Measurements from ENCODE around the gene TGM3.

TGM3 gene

GRCh38 chr20:2312876-2313275, 17.1 kb downstream of the TGM3 start:
- no peak for DNase-seq

DNA sequence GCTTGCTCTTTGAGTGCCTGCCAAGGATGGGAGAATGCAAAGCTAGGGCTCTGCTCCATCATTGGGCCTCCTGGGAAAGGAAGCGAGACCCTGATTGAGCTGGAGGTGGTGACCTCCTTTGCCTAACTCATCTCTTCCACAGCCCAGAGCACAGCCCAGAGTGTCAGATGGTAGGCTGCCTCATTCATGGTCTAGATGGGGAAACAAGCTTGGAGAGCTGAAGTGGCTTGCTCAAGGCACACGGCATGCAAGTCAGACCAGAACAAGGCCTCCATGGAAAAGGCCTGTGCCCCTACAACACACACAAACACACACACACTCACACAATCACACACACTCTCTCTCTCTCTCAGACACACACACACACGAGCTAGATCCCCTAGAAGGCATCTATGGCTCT, 17.5 kb downstream of the TGM3 start:
- no peak for DNase-seq

DNA sequence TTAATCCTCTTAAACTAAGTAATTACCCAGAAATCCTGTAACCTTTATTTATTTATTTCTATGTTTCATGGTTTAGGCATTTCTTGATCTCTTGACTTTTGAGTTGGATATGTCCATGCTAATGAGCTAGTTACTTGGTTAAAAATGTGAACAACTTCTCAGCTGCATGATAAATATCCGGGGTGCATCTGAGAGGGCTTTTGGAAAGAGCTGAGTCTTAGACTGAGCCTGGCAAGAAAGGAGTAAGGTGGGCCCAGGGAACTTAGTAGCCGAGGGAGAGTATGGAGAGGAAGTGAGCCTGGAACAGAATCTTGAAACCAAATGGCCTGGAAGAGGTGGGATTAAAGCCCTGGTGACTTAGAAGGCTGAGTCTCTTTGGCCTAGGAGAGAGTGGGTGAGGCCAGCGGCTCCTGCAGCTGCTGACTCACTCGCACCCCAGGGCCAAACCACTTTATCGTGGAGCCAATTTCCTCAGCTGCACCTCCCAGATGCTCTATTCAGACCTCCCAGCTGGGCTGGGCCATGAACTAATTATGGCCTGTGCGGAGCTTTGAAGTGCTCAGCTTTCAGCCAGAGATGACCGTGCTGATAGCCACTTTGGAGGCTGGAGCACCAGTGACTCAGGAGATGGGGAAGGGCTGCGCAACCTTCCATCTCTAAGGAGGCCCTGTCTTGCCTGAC, 19.1 kb downstream of the TGM3 start:
- peak; percentile 26 for DNase-seq

DNA sequence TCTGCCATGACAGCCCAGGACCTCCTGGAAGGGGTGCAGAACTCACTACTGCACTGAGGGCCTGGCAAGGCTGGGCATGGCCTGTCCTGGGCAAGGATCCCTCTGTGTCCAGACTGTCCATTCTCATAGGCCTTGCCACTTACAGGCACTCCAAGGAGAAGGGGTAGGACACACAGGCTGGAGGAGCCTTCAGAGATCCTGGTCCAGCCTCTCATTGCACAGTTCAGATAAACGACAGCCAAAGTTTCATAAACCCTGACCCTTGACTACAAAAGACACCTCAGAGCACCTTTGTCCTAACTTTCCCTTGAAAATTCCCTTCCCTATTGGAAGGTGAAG, 19.6 kb downstream of the TGM3 start:
- no peak for DNase-seq

DNA sequence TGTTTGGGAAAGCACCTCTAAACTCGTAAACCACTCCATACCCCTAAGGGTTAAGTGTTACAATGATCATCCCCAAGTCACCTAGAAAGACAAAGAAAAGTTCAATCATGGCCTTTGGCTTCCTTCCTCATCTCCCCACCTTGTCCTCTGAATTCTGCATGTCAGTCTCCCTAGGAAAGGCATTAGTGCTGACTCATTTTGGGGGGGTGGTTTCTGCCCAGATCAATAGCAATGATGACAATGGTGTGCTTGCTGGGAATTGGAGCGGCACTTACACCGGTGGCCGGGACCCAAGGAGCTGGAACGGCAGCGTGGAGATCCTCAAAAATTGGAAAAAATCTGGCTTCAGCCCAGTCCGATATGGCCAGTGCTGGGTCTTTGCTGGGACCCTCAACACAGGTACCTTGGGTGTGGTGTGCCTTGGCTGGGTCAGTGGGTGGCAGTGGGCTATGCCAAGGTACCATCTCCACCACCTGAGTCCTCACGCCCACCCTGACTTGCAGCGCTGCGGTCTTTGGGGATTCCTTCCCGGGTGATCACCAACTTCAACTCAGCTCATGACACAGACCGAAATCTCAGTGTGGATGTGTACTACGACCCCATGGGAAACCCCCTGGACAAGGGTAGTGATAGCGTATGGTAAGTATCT, 21.2 kb downstream of the TGM3 start:
- DNase-seq: no peak

DNA sequence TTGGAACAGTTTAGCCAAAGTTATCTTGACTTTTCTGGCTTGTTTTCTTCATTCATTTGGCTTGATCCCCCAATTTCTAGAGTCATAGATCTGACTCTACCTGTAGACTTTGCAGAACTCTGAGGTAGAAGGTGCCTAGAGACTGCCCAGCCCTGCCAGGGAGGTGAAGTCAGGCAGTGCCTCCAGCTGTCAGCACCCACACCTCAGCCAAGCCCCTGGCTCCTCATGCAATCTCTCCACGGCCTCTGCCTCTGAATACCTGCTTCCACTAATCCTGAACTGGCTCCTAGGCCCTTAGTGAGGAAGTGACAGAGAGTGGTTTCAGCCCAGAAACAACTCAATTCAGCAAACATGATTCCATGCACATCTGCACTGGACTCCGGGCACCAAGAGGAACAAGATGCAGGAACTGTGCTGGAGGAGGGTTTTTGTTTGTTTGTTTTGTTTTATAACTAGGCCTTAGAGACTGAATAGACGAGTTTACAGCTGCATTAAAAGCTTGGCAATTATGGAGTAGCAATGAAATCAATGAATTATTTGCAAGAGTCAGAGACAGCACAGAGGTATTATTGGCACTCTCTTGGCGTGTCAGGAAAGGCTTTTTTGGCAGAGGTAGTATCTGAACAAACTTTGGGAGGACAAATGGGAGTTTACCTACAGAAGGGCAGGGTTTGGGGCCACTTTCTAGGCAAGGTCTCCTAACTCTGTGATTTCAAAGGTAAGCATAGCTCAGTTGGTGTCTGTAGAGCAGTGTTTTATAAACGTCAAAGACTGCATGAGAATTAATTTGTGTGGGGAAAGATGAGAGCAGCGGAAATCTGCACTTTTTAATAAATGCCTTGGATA, 25.2 kb downstream of the TGM3 start:
- no peak for DNase-seq

GRCh38 chr20:2323051-2323450, 27.2 kb downstream of the TGM3 start:
- no peak for DNase-seq

DNA sequence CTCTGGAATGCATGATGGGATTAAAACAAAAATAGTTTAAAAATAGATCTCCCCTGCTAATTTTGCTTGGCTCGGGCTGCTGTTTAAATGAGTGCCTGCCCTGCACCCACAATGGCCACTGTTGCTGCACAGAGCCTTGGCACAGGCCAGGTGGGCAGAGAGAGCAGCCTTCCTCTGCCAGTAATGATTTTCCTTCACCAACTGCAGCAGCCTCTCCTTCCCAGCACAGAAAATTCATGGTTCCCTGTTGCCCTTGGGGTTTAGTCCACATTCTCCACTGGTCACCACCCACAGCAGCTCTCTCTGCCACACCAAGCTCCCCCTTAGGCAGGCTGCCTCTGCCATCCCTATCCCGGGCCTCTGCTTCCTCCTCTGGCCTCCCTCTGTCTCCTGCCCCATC, 30.2 kb downstream of the TGM3 start:
- DNase-seq: no peak

GRCh38 chr20:2327620-2328555, 32.1 kb downstream of the TGM3 start:
- no peak for DNase-seq

DNA sequence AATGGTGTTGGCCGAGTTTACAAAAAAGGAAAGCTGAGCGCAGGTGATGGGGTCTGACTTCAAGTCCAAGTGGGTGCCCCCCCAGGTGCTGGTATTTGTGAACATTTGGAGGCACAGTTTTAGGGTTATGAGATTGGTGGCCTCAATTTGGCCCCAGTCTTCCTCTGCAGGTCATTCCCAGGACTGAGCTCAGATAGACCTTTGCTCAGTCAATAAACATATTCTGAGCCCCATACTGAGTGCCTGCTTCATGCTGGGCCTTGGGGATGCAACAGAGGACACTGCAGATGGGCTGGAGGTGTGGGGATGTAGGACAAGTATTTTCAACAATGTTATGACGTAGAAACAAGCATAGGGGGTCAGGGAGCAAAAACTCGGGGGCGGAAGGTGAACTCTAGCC, 33.5 kb downstream of the TGM3 start:
- no peak for DNase-seq

DNA sequence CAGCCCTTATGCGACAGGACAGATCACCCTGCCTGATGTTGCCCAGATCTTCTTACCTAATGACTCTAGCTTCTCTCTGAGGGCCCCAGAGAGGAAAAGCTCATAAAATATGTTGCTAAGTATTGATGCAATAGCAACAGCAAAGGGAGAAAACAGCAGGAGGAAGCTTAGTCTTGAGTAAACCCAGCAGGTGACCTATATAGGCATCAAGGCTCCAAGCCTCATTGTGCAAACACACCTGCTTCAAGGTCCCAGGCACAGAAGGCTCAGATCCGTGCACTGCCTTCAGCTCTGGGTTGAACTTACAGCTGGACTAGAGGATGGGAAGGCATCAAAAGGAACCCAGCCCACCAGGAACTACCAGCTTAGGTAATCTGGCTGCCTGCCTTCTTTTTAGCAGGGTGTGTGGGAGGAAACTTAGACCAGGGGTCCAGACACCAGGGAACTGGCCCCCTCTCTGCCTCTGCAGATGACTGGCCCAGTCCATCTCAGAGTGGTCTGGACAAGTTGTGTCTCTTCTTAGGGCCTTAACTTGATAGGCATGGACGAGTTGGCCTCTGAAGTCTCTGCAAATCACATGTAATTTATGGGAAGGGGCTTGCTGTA, 34.4 kb downstream of the TGM3 start:
- no peak for DNase-seq

DNA sequence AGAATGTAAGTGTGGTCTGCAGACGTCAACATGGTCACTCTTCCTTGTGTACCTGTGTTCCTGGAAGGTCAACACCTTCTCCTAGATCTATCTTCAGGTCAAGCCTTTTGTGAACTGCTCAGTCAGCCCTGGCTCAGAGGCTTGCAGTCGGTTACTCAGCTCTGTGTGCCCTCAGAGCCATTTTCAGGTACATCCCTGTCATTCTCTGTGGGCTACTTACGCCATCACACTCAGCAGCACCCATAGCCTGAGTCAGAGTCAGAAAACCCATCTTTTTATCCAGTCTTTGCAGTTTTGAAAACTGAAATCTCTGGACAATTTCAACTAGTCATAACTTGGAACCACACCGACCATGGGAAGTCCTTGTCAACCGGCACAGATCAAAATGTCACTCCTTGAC, 35.3 kb downstream of the TGM3 start:
- DNase-seq: no peak

GRCh38 chr20:2331901-2332565, 36.2 kb downstream of the TGM3 start:
- DNase-seq: no peak

- DNase-seq: no peak
Observed at GRCh38 chr20:2332711-2333110, 36.9 kb downstream of the TGM3 start.

DNA sequence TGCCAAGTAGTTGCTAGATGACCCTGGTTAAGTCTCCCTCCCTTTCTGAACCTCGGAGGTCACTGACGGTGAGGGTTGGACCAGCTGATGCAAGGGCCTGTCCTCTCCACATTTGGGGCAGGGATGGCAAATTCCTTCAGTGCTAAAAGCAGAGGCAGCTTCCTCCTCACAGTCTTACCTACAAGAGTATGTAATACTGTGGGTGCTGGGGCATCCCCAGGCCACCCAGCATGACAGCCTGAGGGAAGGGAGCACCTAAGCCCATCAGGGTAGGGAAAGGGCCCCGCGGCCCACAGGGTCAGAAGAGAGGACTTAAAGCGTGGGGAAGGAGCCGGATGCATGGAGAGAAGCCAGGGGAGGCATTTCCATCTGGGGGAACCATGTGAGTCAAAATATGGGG, 38.0 kb downstream of the TGM3 start:
- DNase-seq: no peak

GRCh38 chr20:2335096-2335870, 39.5 kb downstream of the TGM3 start:
- DNase-seq: no peak

DNA sequence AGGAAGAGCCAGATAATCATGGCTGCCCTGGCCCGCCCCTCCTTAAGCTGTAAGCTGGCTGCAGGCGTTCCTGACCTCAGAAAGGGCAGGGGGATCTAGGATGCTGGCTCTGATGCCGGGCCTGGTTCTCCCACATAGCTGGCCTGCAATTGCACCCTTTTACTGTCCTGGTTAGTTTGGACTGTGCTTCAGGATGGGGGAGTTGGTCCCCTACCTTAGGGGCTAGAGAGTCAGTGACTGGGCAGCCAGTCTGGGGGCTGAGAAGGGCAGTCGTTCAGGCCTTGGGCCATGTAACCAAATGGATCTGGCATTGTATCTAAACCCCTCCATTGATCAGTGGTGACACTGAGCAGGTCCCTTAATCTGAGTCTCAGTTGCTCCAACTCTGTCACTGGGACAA, 40.7 kb downstream of the TGM3 start:
- DNase-seq: no peak

DNA sequence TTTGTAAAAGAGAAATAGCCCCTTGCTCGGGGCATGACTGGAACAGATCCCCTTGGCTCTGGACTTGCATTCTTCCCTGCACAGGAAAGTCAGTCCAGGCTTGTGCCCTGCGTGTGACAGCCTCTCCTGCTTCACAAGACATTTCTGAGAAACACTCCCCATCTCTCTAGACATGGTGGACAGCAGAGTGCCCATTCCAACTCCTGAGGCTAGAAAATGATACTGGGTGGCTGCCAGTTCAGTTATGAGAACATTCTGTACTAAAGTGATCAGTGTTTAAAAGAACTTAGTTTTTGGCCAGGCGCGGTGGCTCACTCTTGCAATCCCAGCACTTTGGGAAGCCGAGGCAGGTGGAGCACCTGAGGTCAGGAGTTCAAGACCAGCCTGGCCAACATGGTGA, 41.3 kb downstream of the TGM3 start:
- DNase-seq: no peak

GRCh38 chr20:2338411-2339066, 42.7 kb downstream of the TGM3 start:
- DNase-seq: no peak

DNA sequence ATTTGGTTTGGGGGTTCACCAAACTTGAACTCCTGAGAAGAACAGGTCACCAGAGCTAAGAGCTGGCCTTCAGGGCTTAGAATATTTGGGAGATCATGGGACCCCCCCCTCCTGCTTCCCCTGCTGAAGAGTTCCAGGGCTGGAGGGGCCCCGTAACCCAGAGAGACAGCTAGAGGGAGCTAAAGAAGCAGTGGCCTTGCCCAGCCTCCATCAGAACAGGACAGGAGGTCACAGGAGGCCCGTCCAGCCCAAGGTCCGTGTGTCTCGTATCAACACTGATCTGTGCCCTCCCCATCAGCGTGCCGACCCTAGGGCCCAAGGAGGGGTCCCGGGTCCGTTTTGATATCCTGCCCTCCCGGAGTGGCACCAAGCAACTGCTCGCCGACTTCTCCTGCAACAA, 44.3 kb downstream of the TGM3 start:
- no peak for DNase-seq

DNA sequence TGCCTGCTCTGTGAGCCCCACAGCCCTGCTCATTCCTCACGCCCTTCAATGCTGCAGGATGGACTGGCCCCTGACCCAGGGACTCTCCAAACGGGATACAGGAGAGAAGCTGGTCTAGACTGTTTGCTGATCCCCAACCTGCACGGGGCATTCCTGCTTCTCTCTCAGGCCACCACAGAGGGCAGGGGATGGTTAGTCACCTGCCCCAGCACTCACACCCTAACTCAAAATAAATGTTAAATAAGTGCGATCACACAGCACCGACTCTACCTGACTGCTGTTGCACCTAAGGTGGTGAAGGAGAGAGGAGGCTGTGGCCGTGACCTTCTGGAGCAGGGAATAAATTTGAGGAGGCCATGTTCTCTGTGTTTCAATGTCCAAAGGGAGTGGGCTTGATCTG, 45.0 kb downstream of the TGM3 start:
- DNase-seq: no peak
